Mesenchymal stem cell (in vitro differentiated cells and primary cell): ENCODE data around the gene CEACAM8.

ENCODE experiments used
- DNase-seq: peaks from one replicate; pipeline ENCODE4 v3.0.0-alpha.2; 2013
- H2AFZ ChIP-seq: one replicate; pipeline ENCODE4 v1.6.1; 2013; ENCODE audit warnings: low read depth, mild to moderate bottlenecking, control low read depth, inconsistent platforms, low read length, moderate library complexity
- H2AK5ac ChIP-seq: 2 replicates; pipeline ENCODE4 v1.6.1; 2013; ENCODE audit warnings: low read length, moderate library complexity, mild to moderate bottlenecking, inconsistent platforms; ENCODE audit not compliant: severe bottlenecking
- H2BK120ac ChIP-seq: one replicate; pipeline ENCODE4 v1.6.1; 2013; ENCODE audit warnings: low read depth, mild to moderate bottlenecking, inconsistent platforms, low read length, moderate library complexity
- H2BK12ac ChIP-seq, 2 experiments: one replicate each; pipeline ENCODE4 v1.6.1; 2013; ENCODE audit warnings: inconsistent platforms in 2 of 2, low read length in 2 of 2, mild to moderate bottlenecking in 2 of 2, moderate library complexity in 2 of 2, control low read depth in 1 of 2
- H2BK15ac ChIP-seq: one replicate; pipeline ENCODE4 v1.6.1; 2013; ENCODE audit warnings: mild to moderate bottlenecking, low read depth, inconsistent platforms; ENCODE audit not compliant: poor library complexity, severe bottlenecking
- H2BK5ac ChIP-seq: 2 replicates; pipeline ENCODE4 v1.6.1; 2013; ENCODE audit warnings: low read depth, mild to moderate bottlenecking, low read length, control low read depth, inconsistent platforms; ENCODE audit not compliant: poor library complexity, severe bottlenecking
- H3K14ac ChIP-seq, 2 experiments: one replicate each; pipeline ENCODE4 v1.6.1; 2013; ENCODE audit warnings: inconsistent platforms in 2 of 2, low read length in 2 of 2, control low read depth in 1 of 2, mild to moderate bottlenecking in 1 of 2, moderate library complexity in 1 of 2
- H3K18ac ChIP-seq, 2 experiments: one replicate each; pipeline ENCODE4 v1.6.1; 2013; ENCODE audit warnings: inconsistent platforms in 2 of 2, low read length in 2 of 2, control low read depth in 1 of 2, low read depth in 1 of 2, mild to moderate bottlenecking in 1 of 2
- H3K23ac ChIP-seq, 2 experiments: one replicate each; pipeline ENCODE4 v1.6.1; 2013; ENCODE audit warnings: inconsistent platforms in 2 of 2, low read length in 2 of 2, mild to moderate bottlenecking in 2 of 2, moderate library complexity in 2 of 2, control low read depth in 1 of 2
- H3K27ac ChIP-seq: 2 replicates; pipeline ENCODE4 v1.5.1; 2013; ENCODE audit warnings: mild to moderate bottlenecking, moderate library complexity, low read length, control low read depth, inconsistent platforms; ENCODE audit not compliant: poor library complexity, severe bottlenecking
- H3K27me3 ChIP-seq, 2 experiments: 2 replicates each; pipeline versions ENCODE4 v1.6.1 to v1.7.0; 2013; ENCODE audit warnings: low read length in 2 of 2, mild to moderate bottlenecking in 2 of 2, moderate library complexity in 2 of 2, control low read depth in 1 of 2, inconsistent platforms in 1 of 2; ENCODE audit not compliant: control insufficient read depth in 1 of 2, insufficient read depth in 1 of 2
- H3K36me3 ChIP-seq, 2 experiments: 2 replicates each; pipeline versions ENCODE4 v1.6.1 to v1.7.0; 2013; ENCODE audit warnings: low read length in 2 of 2, control low read depth in 1 of 2, inconsistent platforms in 1 of 2, low read depth in 1 of 2, mild to moderate bottlenecking in 1 of 2; ENCODE audit not compliant: insufficient read depth in 2 of 2, control insufficient read depth in 1 of 2
- H3K4ac ChIP-seq, 2 experiments: one replicate each; pipeline ENCODE4 v1.6.1; 2013; ENCODE audit warnings: inconsistent platforms in 2 of 2, low read length in 2 of 2, mild to moderate bottlenecking in 2 of 2, moderate library complexity in 2 of 2, control low read depth in 1 of 2, low read depth in 1 of 2
- H3K4me1 ChIP-seq: 2 replicates; pipeline ENCODE4 v1.6.1; 2013; ENCODE audit warnings: low read depth, low read length, control low read depth; ENCODE audit not compliant: control insufficient read depth, insufficient read depth
- H3K4me2 ChIP-seq: 2 replicates; pipeline ENCODE4 v1.6.1; 2013; ENCODE audit warnings: low read length, mild to moderate bottlenecking, inconsistent platforms; ENCODE audit not compliant: poor library complexity, severe bottlenecking
- H3K4me3 ChIP-seq, 2 experiments: 2 replicates each; pipeline versions ENCODE4 v1.5.1 to v1.7.0; 2013; ENCODE audit warnings: low read length in 2 of 2, mild to moderate bottlenecking in 2 of 2, control low read depth in 1 of 2, low read depth in 1 of 2; ENCODE audit not compliant: insufficient read depth in 1 of 2
- H3K79me1 ChIP-seq: replicated peaks from 2 replicates; pipeline ENCODE4 v1.6.1; 2013; ENCODE audit warnings: mild to moderate bottlenecking, control low read depth, low read length, inconsistent platforms; ENCODE audit not compliant: poor library complexity, severe bottlenecking
- H3K9ac ChIP-seq: 2 replicates; pipeline ENCODE4 v1.7.0; 2013; ENCODE audit warnings: mild to moderate bottlenecking, low read length, moderate library complexity
- H3K9me3 ChIP-seq: 2 replicates; pipeline ENCODE4 v1.7.0; 2013; ENCODE audit warnings: mild to moderate bottlenecking, low read length; ENCODE audit not compliant: control insufficient read depth
- H4K8ac ChIP-seq: one replicate; pipeline ENCODE4 v1.6.1; 2013; ENCODE audit warnings: inconsistent platforms, mild to moderate bottlenecking, low read length, moderate library complexity
- H4K91ac ChIP-seq: one replicate; pipeline ENCODE4 v1.6.1; 2013; ENCODE audit warnings: mild to moderate bottlenecking, low read length, inconsistent platforms
- WGBS: methylation state at CpG from one replicate; pipeline ENCODE4 v1.1.7; 2013; ENCODE audit warnings: mixed read lengths; 5-methylcytosine and 5-hydroxymethylcytosine counted together

Gene CEACAM8

GRCh38 chr19:42589792-42590191, 4.9 kb downstream of the CEACAM8 start:
- 75% methylated on average over 7 of the region's 7 CpGs for WGBS
- Histone ChIP-seq H2BK12ac (no peak overlapping the region), H3K9me3 (no peaks in the 10 kb centered on the region), H3K4me3 (no peak overlapping the region), H4K8ac (no peak overlapping the region), H3K27me3 (peaks cover 0 to 87% of the 10 kb centered on the region in 2 experiments), H3K4ac (no peak overlapping the region), H3K27ac (no peak overlapping the region), H3K23ac (no peak overlapping the region), H3K4me2 (no peak overlapping the region), H3K4me1 (no peaks in the 10 kb centered on the region), H2BK15ac (no peak overlapping the region), H2AFZ (no peak overlapping the region), H3K9ac (no peak overlapping the region), H3K18ac (no peak overlapping the region), H2BK120ac (no peak overlapping the region), H3K36me3 (no peaks in the 10 kb centered on the region), H3K14ac (no peak overlapping the region), H3K79me1 (no peaks in the 10 kb centered on the region), H4K91ac (no peak overlapping the region), H2AK5ac (no peak overlapping the region), H2BK5ac (no peak overlapping the region)
- DNase-seq = no peak

GRCh38 chr19:42584466-42584865, 10.3 kb downstream of the CEACAM8 start:
- Histone ChIP-seq H4K91ac (no peak overlapping the region), H3K4me3 (no peak overlapping the region), H2BK5ac (no peak overlapping the region), H2BK15ac (no peak overlapping the region), H3K4me1 (no peaks in the 10 kb centered on the region), H2BK120ac (no peak overlapping the region), H2AFZ (no peak overlapping the region), H3K4ac (no peak overlapping the region), H3K36me3 (no peaks in the 10 kb centered on the region), H4K8ac (no peak overlapping the region), H3K27ac (no peak overlapping the region), H3K23ac (no peak overlapping the region), H3K18ac (no peak overlapping the region), H3K9me3 (no peaks in the 10 kb centered on the region), H2AK5ac (no peak overlapping the region), H3K27me3 (peaks cover 0 to 75% of the 10 kb centered on the region in 2 experiments), H3K9ac (no peak overlapping the region), H3K79me1 (no peaks in the 10 kb centered on the region), H3K4me2 (no peak overlapping the region), H3K14ac (no peak overlapping the region), H2BK12ac (no peak overlapping the region)
- DNase-seq = no peak

GRCh38 chr19:42577016-42577415, 17.7 kb downstream of the CEACAM8 start:
- H3K79me1 ChIP-seq = no peaks in the 10 kb centered on the region
- no peak overlapping the region for H3K4me3 ChIP-seq
- H3K23ac ChIP-seq = no peak overlapping the region
- H3K9me3 ChIP-seq = no peaks in the 10 kb centered on the region
- no peaks in the 10 kb centered on the region for H3K4me1 ChIP-seq
- no peak overlapping the region for H3K4ac ChIP-seq
- H2BK120ac ChIP-seq = no peak overlapping the region
- no peak overlapping the region for H3K18ac ChIP-seq
- H3K9ac ChIP-seq = no peak overlapping the region
- no peak overlapping the region for H4K91ac ChIP-seq
- no CpG with 5 or more reads among the region's 1 CpG for WGBS
- no peak overlapping the region for H3K27ac ChIP-seq
- no peak overlapping the region for H2BK12ac ChIP-seq
- H3K14ac ChIP-seq = no peak overlapping the region
- H2BK5ac ChIP-seq = no peak overlapping the region
- no peaks in the 10 kb centered on the region for H3K36me3 ChIP-seq
- H4K8ac ChIP-seq = no peak overlapping the region
- no peak overlapping the region for H2BK15ac ChIP-seq
- H2AK5ac ChIP-seq = no peak overlapping the region
- H3K4me2 ChIP-seq = no peak overlapping the region
- no peak overlapping the region for H2AFZ ChIP-seq
- no peak for DNase-seq
- peaks cover 0 to 72% of the 10 kb centered on the region in 2 experiments for H3K27me3 ChIP-seq

- Histone ChIP-seq H2BK5ac (no peak overlapping the region), H3K14ac (no peak overlapping the region), H3K27ac (no peak overlapping the region), H3K27me3 (peaks cover 0 to 73% of the 10 kb centered on the region in 2 experiments), H4K91ac (no peak overlapping the region), H2AFZ (no peak overlapping the region), H2BK120ac (no peak overlapping the region), H3K23ac (no peak overlapping the region), H3K4me2 (no peak overlapping the region), H3K36me3 (no peaks in the 10 kb centered on the region), H3K4me1 (no peaks in the 10 kb centered on the region), H4K8ac (no peak overlapping the region), H3K18ac (no peak overlapping the region), H3K4ac (no peak overlapping the region), H3K79me1 (no peaks in the 10 kb centered on the region), H2BK15ac (no peak overlapping the region), H2AK5ac (no peak overlapping the region), H2BK12ac (no peak overlapping the region), H3K9ac (no peak overlapping the region), H3K4me3 (no peak overlapping the region), H3K9me3 (no peaks in the 10 kb centered on the region)
- no peak for DNase-seq
- WGBS = 29% methylated on average over 2 of the region's 2 CpGs
These were observed 18.5 kb downstream of the CEACAM8 start for GRCh38 chr19:42576241-42576640.
